ENCODE measurements around the gene POLE4.
A peak's percentile ranks its signal among the peaks of the same experiment; 100 is the strongest.

POLE4 gene

GRCh38 chr2:74953796-74954499 lies 4.5 kb upstream of the POLE4 start:
- Histone ChIP-seq H3K27ac (ENCODE audit: low read depth in 2 of 2, low read length in 2 of 2) (no peak overlapping the region), H3K4me3 (ENCODE audit: low read length in 2 of 2) (no peak overlapping the region), H3K9ac (ENCODE audit: low read depth in 1 of 2, low read length in 2 of 2) (no peak overlapping the region), H3K9me3 (ENCODE audit: control insufficient read depth in 2 of 2, low read length in 2 of 2) (peaks cover 0 to 4% of the 10 kb centered on the region in 2 donors), H3K4me1 (ENCODE audit: control insufficient read depth in 2 of 2, insufficient read depth in 2 of 2, low read length in 2 of 2) (peaks cover 6% of the 10 kb centered on the region in 2 donors), H3K36me3 (ENCODE audit: control insufficient read depth in 2 of 2, insufficient read depth in 2 of 2, low read length in 2 of 2) (no peaks in the 10 kb centered on the region), H3K27me3 (ENCODE audit: control insufficient read depth in 2 of 2, insufficient read depth in 2 of 2, low read length in 2 of 2) (no peaks in the 10 kb centered on the region)

GRCh38 chr2:74954500-74954874 lies 4.0 kb upstream of the POLE4 start:
- Histone ChIP-seq H3K4me3 (ENCODE audit: low read length in 2 of 2) (no peak overlapping the region), H3K4me1 (ENCODE audit: control insufficient read depth in 2 of 2, insufficient read depth in 2 of 2, low read length in 2 of 2) (peaks cover 11% of the 10 kb centered on the region in 2 donors), H3K9me3 (ENCODE audit: control insufficient read depth in 2 of 2, low read length in 2 of 2) (peaks cover 2 to 4% of the 10 kb centered on the region in 2 donors), H3K27me3 (ENCODE audit: control insufficient read depth in 2 of 2, insufficient read depth in 2 of 2, low read length in 2 of 2) (no peaks in the 10 kb centered on the region), H3K9ac (ENCODE audit: low read depth in 1 of 2, low read length in 2 of 2) (no peak overlapping the region), H3K36me3 (ENCODE audit: control insufficient read depth in 2 of 2, insufficient read depth in 2 of 2, low read length in 2 of 2) (no peaks in the 10 kb centered on the region), H3K27ac (ENCODE audit: low read depth in 2 of 2, low read length in 2 of 2) (no peak overlapping the region)

GRCh38 chr2:74957886-74958273 lies 563 bp upstream of the POLE4 start:
- H3K27me3 ChIP-seq (ENCODE audit: control insufficient read depth in 2 of 2, insufficient read depth in 2 of 2, low read length in 2 of 2), result no peaks in the 10 kb centered on the region
- H3K4me3 ChIP-seq (ENCODE audit: low read length in 2 of 2), result peak overlapping the region; percentile 83 to 92
- peaks cover 0 to 2% of the 10 kb centered on the region in 2 donors for H3K9me3 ChIP-seq (ENCODE audit: control insufficient read depth in 2 of 2, low read length in 2 of 2)
- H3K36me3 ChIP-seq (ENCODE audit: control insufficient read depth in 2 of 2, insufficient read depth in 2 of 2, low read length in 2 of 2), result peaks cover 2% of the 10 kb centered on the region in 2 donors
- H3K27ac ChIP-seq (ENCODE audit: low read depth in 2 of 2, low read length in 2 of 2), result peak overlapping the region; percentile 91
- peaks cover 11 to 12% of the 10 kb centered on the region in 2 donors for H3K4me1 ChIP-seq (ENCODE audit: control insufficient read depth in 2 of 2, insufficient read depth in 2 of 2, low read length in 2 of 2)
- H3K9ac ChIP-seq (ENCODE audit: low read depth in 1 of 2, low read length in 2 of 2), result peak overlapping the region; percentile 38 to 83

- peak overlapping the region in 1 of 2 donors; percentile 83 for H3K9ac ChIP-seq (ENCODE audit: low read depth in 1 of 2, low read length in 2 of 2)
These were observed 786 bp downstream of the POLE4 start for GRCh38 chr2:74959106-74959751.

GRCh38 chr2:74966887-74967286 lies 8.4 kb downstream of the POLE4 start:
- Histone ChIP-seq H3K36me3 (ENCODE audit: control insufficient read depth in 2 of 2, insufficient read depth in 2 of 2, low read length in 2 of 2) (peaks cover 2 to 7% of the 10 kb centered on the region in 2 donors), H3K4me1 (ENCODE audit: control insufficient read depth in 2 of 2, insufficient read depth in 2 of 2, low read length in 2 of 2) (no peaks in the 10 kb centered on the region), H3K9ac (ENCODE audit: low read depth in 1 of 2, low read length in 2 of 2) (no peak overlapping the region), H3K4me3 (ENCODE audit: low read length in 2 of 2) (no peak overlapping the region), H3K27me3 (ENCODE audit: control insufficient read depth in 2 of 2, insufficient read depth in 2 of 2, low read length in 2 of 2) (no peaks in the 10 kb centered on the region), H3K9me3 (ENCODE audit: control insufficient read depth in 2 of 2, low read length in 2 of 2) (no peaks in the 10 kb centered on the region), H3K27ac (ENCODE audit: low read depth in 2 of 2, low read length in 2 of 2) (no peak overlapping the region)

More at GRCh38 chr2:74959106-74959751, 786 bp downstream of the POLE4 start:
- Histone ChIP-seq H3K27ac (ENCODE audit: low read depth in 2 of 2, low read length in 2 of 2) (peak overlapping the region; percentile 91), H3K27me3 (ENCODE audit: control insufficient read depth in 2 of 2, insufficient read depth in 2 of 2, low read length in 2 of 2) (no peaks in the 10 kb centered on the region), H3K4me3 (ENCODE audit: low read length in 2 of 2) (peak overlapping the region; percentile 83 to 92), H3K36me3 (ENCODE audit: control insufficient read depth in 2 of 2, insufficient read depth in 2 of 2, low read length in 2 of 2) (peaks cover 2% of the 10 kb centered on the region in 2 donors), H3K9me3 (ENCODE audit: control insufficient read depth in 2 of 2, low read length in 2 of 2) (peaks cover 0 to 2% of the 10 kb centered on the region in 2 donors), H3K4me1 (ENCODE audit: control insufficient read depth in 2 of 2, insufficient read depth in 2 of 2, low read length in 2 of 2) (peaks cover 11 to 12% of the 10 kb centered on the region in 2 donors)

GRCh38 chr2:74975016-74975415 lies 16.6 kb downstream of the POLE4 start:
- Histone ChIP-seq H3K9ac (ENCODE audit: low read depth in 1 of 2, low read length in 2 of 2) (no peak overlapping the region), H3K27me3 (ENCODE audit: control insufficient read depth in 2 of 2, insufficient read depth in 2 of 2, low read length in 2 of 2) (no peaks in the 10 kb centered on the region), H3K9me3 (ENCODE audit: control insufficient read depth in 2 of 2, low read length in 2 of 2) (no peaks in the 10 kb centered on the region), H3K4me3 (ENCODE audit: low read length in 2 of 2) (no peak overlapping the region), H3K36me3 (ENCODE audit: control insufficient read depth in 2 of 2, insufficient read depth in 2 of 2, low read length in 2 of 2) (no peaks in the 10 kb centered on the region), H3K27ac (ENCODE audit: low read depth in 2 of 2, low read length in 2 of 2) (no peak overlapping the region), H3K4me1 (ENCODE audit: control insufficient read depth in 2 of 2, insufficient read depth in 2 of 2, low read length in 2 of 2) (no peaks in the 10 kb centered on the region)

- H3K9me3 ChIP-seq (ENCODE audit: control insufficient read depth in 2 of 2, low read length in 2 of 2), result no peaks in the 10 kb centered on the region
- H3K4me3 ChIP-seq (ENCODE audit: low read length in 2 of 2), result no peak overlapping the region
- H3K27me3 ChIP-seq (ENCODE audit: control insufficient read depth in 2 of 2, insufficient read depth in 2 of 2, low read length in 2 of 2), result no peaks in the 10 kb centered on the region
- H3K9ac ChIP-seq (ENCODE audit: low read depth in 1 of 2, low read length in 2 of 2), result no peak overlapping the region
- H3K27ac ChIP-seq (ENCODE audit: low read depth in 2 of 2, low read length in 2 of 2), result no peak overlapping the region
- no peaks in the 10 kb centered on the region for H3K36me3 ChIP-seq (ENCODE audit: control insufficient read depth in 2 of 2, insufficient read depth in 2 of 2, low read length in 2 of 2)
- no peaks in the 10 kb centered on the region for H3K4me1 ChIP-seq (ENCODE audit: control insufficient read depth in 2 of 2, insufficient read depth in 2 of 2, low read length in 2 of 2)
These were observed 21.4 kb downstream of the POLE4 start for GRCh38 chr2:74979844-74980243.

- Histone ChIP-seq H3K4me1 (ENCODE audit: control insufficient read depth in 2 of 2, insufficient read depth in 2 of 2, low read length in 2 of 2) (no peaks in the 10 kb centered on the region), H3K36me3 (ENCODE audit: control insufficient read depth in 2 of 2, insufficient read depth in 2 of 2, low read length in 2 of 2) (no peaks in the 10 kb centered on the region), H3K27me3 (ENCODE audit: control insufficient read depth in 2 of 2, insufficient read depth in 2 of 2, low read length in 2 of 2) (no peaks in the 10 kb centered on the region), H3K9me3 (ENCODE audit: control insufficient read depth in 2 of 2, low read length in 2 of 2) (no peaks in the 10 kb centered on the region), H3K9ac (ENCODE audit: low read depth in 1 of 2, low read length in 2 of 2) (no peak overlapping the region), H3K27ac (ENCODE audit: low read depth in 2 of 2, low read length in 2 of 2) (no peak overlapping the region), H3K4me3 (ENCODE audit: low read length in 2 of 2) (no peak overlapping the region)
These were observed 24.1 kb downstream of the POLE4 start for GRCh38 chr2:74982577-74982976.

GRCh38 chr2:74983631-74984392 lies 25.4 kb downstream of the POLE4 start:
- H3K27ac ChIP-seq (ENCODE audit: low read depth in 2 of 2, low read length in 2 of 2), result no peak overlapping the region

More at GRCh38 chr2:74983631-74984392, 25.4 kb downstream of the POLE4 start:
- no peaks in the 10 kb centered on the region for H3K27me3 ChIP-seq (ENCODE audit: control insufficient read depth in 2 of 2, insufficient read depth in 2 of 2, low read length in 2 of 2)
- no peaks in the 10 kb centered on the region for H3K36me3 ChIP-seq (ENCODE audit: control insufficient read depth in 2 of 2, insufficient read depth in 2 of 2, low read length in 2 of 2)
- H3K4me1 ChIP-seq (ENCODE audit: control insufficient read depth in 2 of 2, insufficient read depth in 2 of 2, low read length in 2 of 2), result no peaks in the 10 kb centered on the region
- no peak overlapping the region for H3K4me3 ChIP-seq (ENCODE audit: low read length in 2 of 2)
- no peaks in the 10 kb centered on the region for H3K9me3 ChIP-seq (ENCODE audit: control insufficient read depth in 2 of 2, low read length in 2 of 2)
- no peak overlapping the region for H3K9ac ChIP-seq (ENCODE audit: low read depth in 1 of 2, low read length in 2 of 2)
